CD4-positive, alpha-beta T cell (primary cell): ENCODE measurements around the gene FAM78A. TPM values are rescaled to one million over a fixed set of nuclear protein-coding genes. Genes with fewer than 3 reads are reported as not detected.

ENCODE experiments used
- ATAC-seq: fragments of 200-7000 bp; cut with Tn5 transposase; one replicate; pipeline ENCODE4 v1.10.0; 2022; ENCODE audit warnings: mild to moderate bottlenecking; ENCODE audit not compliant: poor library complexity
- CTCF ChIA-PET: fragments of 350-600 bp; sonication (Branson Sonifier 250); formaldehyde crosslinking; loops from one replicate; lab custom pipeline; 2021; ENCODE audit warnings: antibody characterized with exemption, inconsistent platforms; lab: Charles Lee
- POLR2A ChIA-PET: fragments of 350-600 bp; sonication (Branson Sonifier 250); formaldehyde crosslinking; loops from one replicate; lab custom pipeline; 2021; ENCODE audit warnings: antibody characterized with exemption, inconsistent platforms; lab: Charles Lee
- DNase-seq, 14 experiments: peaks; one replicate each; pipeline ENCODE4 v3.0.0-alpha.2; 2013 to 2020; ENCODE audit warnings: mixed read lengths in 2 of 14
- H3K27ac ChIP-seq, 2 donors: one replicate each; pipeline versions ENCODE4 v1.5.1 to v1.7.0; 2013; ENCODE audit warnings: low read length in 2 of 2, low read depth in 1 of 2, mild to moderate bottlenecking in 1 of 2
- H3K27me3 ChIP-seq, 2 experiments: 1 replicate in 1 of 2; 2 replicates in 1 of 2; pipeline versions ENCODE4 v1.6.1 to v1.7.0; 2013; ENCODE audit warnings: low read length in 2 of 2, control low read depth in 1 of 2, mild to moderate bottlenecking in 1 of 2, moderate library complexity in 1 of 2; ENCODE audit not compliant: insufficient read depth in 2 of 2, control insufficient read depth in 1 of 2
- H3K36me3 ChIP-seq: one replicate; pipeline ENCODE4 v1.6.1; 2013; ENCODE audit warnings: low read length, control low read depth; ENCODE audit not compliant: insufficient read depth
- H3K4me1 ChIP-seq: one replicate; pipeline ENCODE4 v1.6.1; 2013; ENCODE audit warnings: low read length, control low read depth; ENCODE audit not compliant: insufficient read depth
- H3K4me3 ChIP-seq: one replicate; pipeline ENCODE4 v1.5.1; 2013; ENCODE audit warnings: mild to moderate bottlenecking, low read length, moderate library complexity
- H3K9me3 ChIP-seq, 2 experiments: 1 replicate in 1 of 2; 2 replicates in 1 of 2; pipeline versions ENCODE4 v1.6.1 to v1.7.0; 2013; ENCODE audit warnings: low read length in 2 of 2, mild to moderate bottlenecking in 2 of 2, control low read depth in 1 of 2, moderate library complexity in 1 of 2; ENCODE audit not compliant: control insufficient read depth in 1 of 2, insufficient read depth in 1 of 2
- H3K27ac Mint-ChIP-seq: one replicate; pipeline ENCODE4 v1.8.0; 2020; ENCODE audit warnings: mixed read lengths
- H3K27me3 Mint-ChIP-seq: one replicate; pipeline ENCODE4 v1.8.0; 2021; ENCODE audit warnings: mixed read lengths
- H3K36me3 Mint-ChIP-seq: one replicate; pipeline ENCODE4 v1.8.0; 2021; ENCODE audit warnings: low read depth, mixed read lengths
- H3K4me1 Mint-ChIP-seq: one replicate; pipeline ENCODE4 v1.8.0; 2021; ENCODE audit warnings: low read depth, mixed read lengths
- H3K4me3 Mint-ChIP-seq: one replicate; pipeline ENCODE4 v1.8.0; 2020; ENCODE audit warnings: mild to moderate bottlenecking, mixed read lengths
- H3K9me3 Mint-ChIP-seq: one replicate; pipeline ENCODE4 v1.8.0; 2020; ENCODE audit warnings: mixed read lengths
- intact Hi-C, 2 experiments: fragments of 100-400 bp; cut with DNase I in 1 of 2; cut with micrococcal nuclease in 1 of 2; formaldehyde crosslinking; loops; one replicate each; pipeline versions ENCODE4 v1.15.1 to v1.9.0; 2023 to 2025; cut with DNase I, micrococcal nuclease
- total RNA-seq, 174 experiments: library from RNA in 2 of 174; stranded (reverse) in 2 of 174; gene quantifications; one replicate each; pipeline ENCODE4 v1.2.3 and lab custom pipeline; 2021 to 2026
- TF ChIP-seq, protein P1 (sequence below): fragments of 200-600 bp; IDR thresholded peaks from one replicate; pipeline ENCODE4 v1.8.0; 2022; ENCODE audit warnings: antibody characterized with exemption, mild to moderate bottlenecking

Gene FAM78A
- total RNA-seq, 2 experiments from 2014 or later: 62.4 to 62.7 TPM

DNA sequence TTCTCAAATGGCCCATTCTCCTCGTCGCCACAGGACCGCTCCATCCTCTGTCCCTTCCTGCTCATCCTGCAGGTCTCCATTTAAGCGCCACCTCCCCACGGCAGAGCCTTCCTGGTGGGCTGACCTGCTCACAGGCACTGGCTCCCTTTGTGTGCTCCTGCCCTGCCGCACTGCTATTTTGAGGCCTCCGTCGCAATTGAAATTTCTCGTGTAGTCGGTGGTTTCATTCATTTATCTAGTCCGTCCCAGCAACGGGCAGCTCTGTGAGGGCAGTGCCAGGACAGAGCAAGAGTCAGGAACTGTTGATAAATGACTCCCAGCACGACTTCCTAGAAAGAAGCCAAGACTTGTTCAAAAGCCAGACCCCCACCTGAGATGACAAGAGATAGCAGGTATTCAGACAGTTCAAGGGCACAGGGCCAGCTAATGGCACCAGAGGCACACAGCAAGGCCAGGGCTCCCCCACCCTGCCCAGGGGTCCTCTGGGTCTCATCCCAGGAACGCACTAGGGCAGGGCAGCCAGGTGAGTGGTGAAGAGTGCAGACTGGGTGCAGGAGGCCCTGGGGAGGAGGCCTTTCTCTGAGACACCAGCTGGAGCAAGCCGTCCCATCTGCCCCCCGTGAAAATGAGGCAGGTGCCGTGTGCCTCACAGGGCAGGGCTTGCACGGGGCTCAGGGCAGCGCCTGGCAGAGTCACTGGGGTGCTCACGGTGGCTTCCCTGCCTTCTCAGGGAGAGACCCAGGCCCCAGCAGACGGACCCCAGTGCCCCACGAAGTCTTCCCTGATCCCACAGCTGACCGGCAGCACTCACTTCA, 36.9 kb downstream of the FAM78A start:
- Mint-ChIP-seq H3K36me3 (peaks cover 12% of the 10 kb centered on the region), H3K4me1 (peaks cover 40% of the 10 kb centered on the region), H3K27ac (peak overlapping the region; percentile 95), H3K9me3 (peaks cover 3% of the 10 kb centered on the region), H3K4me3 (peak overlapping the region; percentile 51), H3K27me3 (no peaks in the 10 kb centered on the region)
- intact Hi-C loops: loop anchor here (2.0 to 10.0 kb wide), 4 partner anchors 13 to 95 kb away; no protein-coding TSS in a partner anchor
- DNase-seq: no peak
- no peak for ATAC-seq
- no peaks in the 10 kb centered on the region for H3K27me3 ChIP-seq
- peaks cover 62% of the 10 kb centered on the region for H3K4me1 ChIP-seq
- no peak overlapping the region for H3K27ac ChIP-seq
- CTCF ChIA-PET: interaction anchor here (1.5 kb wide), 1 partner anchor 97 kb away, joined by 4 read pairs; no protein-coding TSS in a partner anchor
- H3K36me3 ChIP-seq: peaks cover 7% of the 10 kb centered on the region
- TF ChIP-seq, protein P1, sequence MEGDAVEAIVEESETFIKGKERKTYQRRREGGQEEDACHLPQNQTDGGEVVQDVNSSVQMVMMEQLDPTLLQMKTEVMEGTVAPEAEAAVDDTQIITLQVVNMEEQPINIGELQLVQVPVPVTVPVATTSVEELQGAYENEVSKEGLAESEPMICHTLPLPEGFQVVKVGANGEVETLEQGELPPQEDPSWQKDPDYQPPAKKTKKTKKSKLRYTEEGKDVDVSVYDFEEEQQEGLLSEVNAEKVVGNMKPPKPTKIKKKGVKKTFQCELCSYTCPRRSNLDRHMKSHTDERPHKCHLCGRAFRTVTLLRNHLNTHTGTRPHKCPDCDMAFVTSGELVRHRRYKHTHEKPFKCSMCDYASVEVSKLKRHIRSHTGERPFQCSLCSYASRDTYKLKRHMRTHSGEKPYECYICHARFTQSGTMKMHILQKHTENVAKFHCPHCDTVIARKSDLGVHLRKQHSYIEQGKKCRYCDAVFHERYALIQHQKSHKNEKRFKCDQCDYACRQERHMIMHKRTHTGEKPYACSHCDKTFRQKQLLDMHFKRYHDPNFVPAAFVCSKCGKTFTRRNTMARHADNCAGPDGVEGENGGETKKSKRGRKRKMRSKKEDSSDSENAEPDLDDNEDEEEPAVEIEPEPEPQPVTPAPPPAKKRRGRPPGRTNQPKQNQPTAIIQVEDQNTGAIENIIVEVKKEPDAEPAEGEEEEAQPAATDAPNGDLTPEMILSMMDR: no peak
- H3K4me3 ChIP-seq: no peak overlapping the region
- no peaks in the 10 kb centered on the region for H3K9me3 ChIP-seq
- POLR2A ChIA-PET: interaction anchor here (1.8 to 10.1 kb wide), 3 partner anchors 15 to 114 kb away, joined by 7 to 132 read pairs (median 130); partner anchors contain the start of genes FAM78A and NUP214

- Mint-ChIP-seq H3K36me3 (peaks cover 21% of the 10 kb centered on the region), H3K4me1 (peaks cover 48% of the 10 kb centered on the region), H3K27me3 (no peaks in the 10 kb centered on the region), H3K4me3 (peak overlapping the region; percentile 84), H3K27ac (peak overlapping the region; percentile 95), H3K9me3 (peaks cover 3% of the 10 kb centered on the region)
- Histone ChIP-seq H3K36me3 (peaks cover 7% of the 10 kb centered on the region), H3K27me3 (no peaks in the 10 kb centered on the region), H3K4me3 (peak overlapping the region; percentile 43), H3K27ac (peak overlapping the region; percentile 52 to 79), H3K9me3 (no peaks in the 10 kb centered on the region), H3K4me1 (peaks cover 71% of the 10 kb centered on the region)
- CTCF ChIA-PET: interaction anchor here (1.1 to 1.5 kb wide), 2 partner anchors 26 to 98 kb away, joined by 3 to 4 read pairs; no protein-coding TSS in a partner anchor
- TF ChIP-seq, protein P1: no peak
- ATAC-seq: peak; percentile 34
- DNase-seq: peak in 1 of 14 experiments; percentile 18
- POLR2A ChIA-PET: interaction anchor here (1.0 to 10.1 kb wide), 10 partner anchors 9 to 168 kb away, joined by 3 to 132 read pairs (median 6); partner anchors contain the start of genes FAM78A and NUP214
- intact Hi-C loops: loop anchor here (1.0 to 10.0 kb wide), 5 partner anchors 14 to 96 kb away; no protein-coding TSS in a partner anchor
These were observed 37.8 kb downstream of the FAM78A start for GRCh38 chr9:131238402-131239021.

DNA sequence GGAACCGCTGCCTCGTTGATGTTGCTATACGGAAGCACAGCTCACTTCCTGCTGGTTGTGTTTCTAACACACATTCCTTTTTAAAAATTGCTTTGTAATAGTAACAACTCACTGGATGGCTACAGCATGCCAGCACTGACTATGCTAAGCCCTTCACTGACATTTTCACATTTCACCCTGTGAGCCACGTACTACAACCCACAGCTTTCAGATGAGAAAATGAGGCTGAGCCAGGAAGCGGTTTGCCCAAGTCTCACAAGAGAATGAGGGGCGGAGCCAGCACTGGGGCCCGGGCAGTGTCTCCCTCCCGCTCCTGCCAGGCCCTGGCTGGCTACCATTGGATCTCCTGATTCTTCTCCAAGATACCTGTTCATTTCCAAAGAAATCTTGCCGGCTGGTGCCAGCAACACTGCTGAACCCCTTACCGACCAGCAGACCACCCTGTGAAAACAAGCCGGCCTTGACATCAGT, 38.3 kb downstream of the FAM78A start:
- peak overlapping the region; percentile 84 for H3K4me3 Mint-ChIP-seq
- peak overlapping the region; percentile 52 to 79 for H3K27ac ChIP-seq
- intact Hi-C loops: loop anchor here (1.0 to 10.0 kb wide), 5 partner anchors 15 to 97 kb away; no protein-coding TSS in a partner anchor
- DNase-seq (peak; percentile 74 to 93 (median 82)), ATAC-seq (peak; percentile 92)
- peaks cover 25% of the 10 kb centered on the region for H3K36me3 Mint-ChIP-seq
- peaks cover 2% of the 10 kb centered on the region for H3K9me3 Mint-ChIP-seq
- CTCF ChIA-PET: interaction anchor here (1.1 to 1.6 kb wide), 2 partner anchors 18 to 26 kb away, joined by 3 read pairs; no protein-coding TSS in a partner anchor
- peaks cover 7% of the 10 kb centered on the region for H3K36me3 ChIP-seq
- TF ChIP-seq, protein P1: no peak
- no peaks in the 10 kb centered on the region for H3K27me3 ChIP-seq
- peaks cover 76% of the 10 kb centered on the region for H3K4me1 ChIP-seq
- POLR2A ChIA-PET: interaction anchor here (0.6 to 10.1 kb wide), 11 partner anchors 10 to 168 kb away, joined by 3 to 132 read pairs (median 6); partner anchors contain the start of genes FAM78A and NUP214
- peak overlapping the region; percentile 43 for H3K4me3 ChIP-seq
- H3K4me1 Mint-ChIP-seq: peaks cover 52% of the 10 kb centered on the region
- H3K9me3 ChIP-seq: no peaks in the 10 kb centered on the region
- no peaks in the 10 kb centered on the region for H3K27me3 Mint-ChIP-seq
- peak overlapping the region; percentile 95 for H3K27ac Mint-ChIP-seq
